RWPE2 (cell line): ENCODE data around the gene SPATA13.

Source experiments
- ATAC-seq: fragments of 200-7000 bp; cut with Tn5 transposase; 3 replicates; pipeline ENCODE4 v1.9.1; 2021; ENCODE audit warnings: low read depth
- DNase-seq: peaks from one replicate; pipeline ENCODE4 v3.0.0-alpha.2; 2020; ENCODE audit warnings: low spot score
- H3K27ac ChIP-seq: fragments of 450-650 bp; 2 replicates; pipeline ENCODE4 v1.5.1; 2017; ENCODE audit warnings: mild to moderate bottlenecking; ENCODE audit not compliant: poor library complexity, severe bottlenecking
- H3K27me3 ChIP-seq: fragments of 250-450 bp; sonication (Bioruptor Pico); 2 replicates; pipeline ENCODE4 v1.5.1; 2021; ENCODE audit warnings: mild to moderate bottlenecking, moderate library complexity; ENCODE audit not compliant: insufficient read depth, poor library complexity, severe bottlenecking
- H3K36me3 ChIP-seq: fragments of 250-450 bp; sonication (Bioruptor Pico); 2 replicates; pipeline ENCODE4 v1.5.1; 2020; ENCODE audit warnings: low read depth, mild to moderate bottlenecking, moderate library complexity
- H3K4me1 ChIP-seq: fragments of 250-450 bp; sonication (Bioruptor Pico); 2 replicates; pipeline ENCODE4 v1.5.1; 2021; ENCODE audit warnings: mild to moderate bottlenecking, moderate library complexity; ENCODE audit not compliant: insufficient read depth, poor library complexity, severe bottlenecking
- H3K4me3 ChIP-seq: fragments of 250-450 bp; sonication (Bioruptor Pico); 2 replicates; pipeline ENCODE4 v1.5.1; 2021; ENCODE audit warnings: mild to moderate bottlenecking, moderate library complexity; ENCODE audit not compliant: severe bottlenecking
- H3K9me3 ChIP-seq: fragments of 250-450 bp; sonication (Bioruptor Pico); 2 replicates; pipeline ENCODE4 v1.5.1; 2021; ENCODE audit warnings: mild to moderate bottlenecking, moderate library complexity; ENCODE audit not compliant: severe bottlenecking
- CTCF ChIP-seq: fragments of 450-650 bp; IDR thresholded peaks from one replicate; pipeline ENCODE4 v1.5.1; 2017; ENCODE audit warnings: mild to moderate bottlenecking, moderate library complexity; ENCODE audit not compliant: poor library complexity, severe bottlenecking

Gene SPATA13

GRCh38 chr13:24180750-24181377, 20.3 kb downstream of the SPATA13 start:
- no peak for DNase-seq

GRCh38 chr13:24181991-24182702, 21.6 kb downstream of the SPATA13 start:
- no peak for TF ChIP-seq CTCF
- Histone ChIP-seq H3K4me1 (no peaks in the 10 kb centered on the region), H3K27me3 (no peaks in the 10 kb centered on the region), H3K4me3 (no peak overlapping the region), H3K27ac (no peak overlapping the region), H3K9me3 (no peaks in the 10 kb centered on the region), H3K36me3 (no peaks in the 10 kb centered on the region)
- ATAC-seq (no peak), DNase-seq (no peak)

More at GRCh38 chr13:24180750-24181377, 20.3 kb downstream of the SPATA13 start:
- no peak for ATAC-seq
- Histone ChIP-seq H3K4me1 (no peaks in the 10 kb centered on the region), H3K27ac (no peak overlapping the region), H3K27me3 (no peaks in the 10 kb centered on the region), H3K4me3 (no peak overlapping the region), H3K36me3 (no peaks in the 10 kb centered on the region), H3K9me3 (no peaks in the 10 kb centered on the region)
- no peak for TF ChIP-seq CTCF

GRCh38 chr13:24182703-24183081, 22.2 kb downstream of the SPATA13 start:
- no peak overlapping the region for H3K4me3 ChIP-seq
- ATAC-seq (no peak), DNase-seq (no peak)
- H3K36me3 ChIP-seq = no peaks in the 10 kb centered on the region
- no peaks in the 10 kb centered on the region for H3K4me1 ChIP-seq
- H3K9me3 ChIP-seq = no peaks in the 10 kb centered on the region
- no peak for TF ChIP-seq CTCF
- no peak overlapping the region for H3K27ac ChIP-seq
- no peaks in the 10 kb centered on the region for H3K27me3 ChIP-seq

- Histone ChIP-seq H3K4me1 (no peaks in the 10 kb centered on the region), H3K27me3 (no peaks in the 10 kb centered on the region), H3K27ac (no peak overlapping the region), H3K36me3 (no peaks in the 10 kb centered on the region), H3K4me3 (no peak overlapping the region), H3K9me3 (no peaks in the 10 kb centered on the region)
- DNase-seq = no peak
- TF ChIP-seq CTCF = no peak
- no peak for ATAC-seq
These were observed 23.2 kb downstream of the SPATA13 start for GRCh38 chr13:24183741-24184182.

GRCh38 chr13:24184265-24184841, 23.8 kb downstream of the SPATA13 start:
- H3K27me3 ChIP-seq = no peaks in the 10 kb centered on the region
- TF ChIP-seq CTCF = no peak
- no peaks in the 10 kb centered on the region for H3K9me3 ChIP-seq
- H3K27ac ChIP-seq = no peak overlapping the region
- H3K4me3 ChIP-seq = no peak overlapping the region
- DNase-seq = no peak
- no peaks in the 10 kb centered on the region for H3K36me3 ChIP-seq
- H3K4me1 ChIP-seq = no peaks in the 10 kb centered on the region
- ATAC-seq = no peak
